Tibial nerve (tissue), 4 donors: ENCODE results near the gene EPB41L4A. TPM values are rescaled to one million over a fixed set of nuclear protein-coding genes. Genes with fewer than 3 reads are reported as not detected.

Source experiments
- DNase-seq, 2 donors: peaks; one replicate each; pipeline ENCODE4 v3.0.0-alpha.2; 2019; ENCODE audit warnings: low spot score in 2 of 2
- H3K27ac ChIP-seq, 4 donors: fragments of 200-600 bp; sonication (generic) in 3 of 4; one replicate each; pipeline ENCODE4 v1.5.1; 2017 to 2019; ENCODE audit warnings: mild to moderate bottlenecking in 1 of 4
- H3K27me3 ChIP-seq, 2 donors: fragments of 200-600 bp; sonication (generic) in 1 of 2; one replicate each; pipeline versions ENCODE4 v1.5.1 to v1.6.0; 2017 to 2019
- H3K36me3 ChIP-seq, 3 donors: fragments of 200-600 bp; sonication (generic); one replicate each; pipeline ENCODE4 v1.5.1; 2018 to 2019
- H3K4me1 ChIP-seq, 4 donors: fragments of 200-600 bp; sonication (generic) in 3 of 4; one replicate each; pipeline ENCODE4 v1.5.1; 2017 to 2019
- H3K4me3 ChIP-seq, 4 donors: fragments of 200-600 bp; sonication (generic) in 3 of 4; one replicate each; pipeline ENCODE4 v1.5.1; 2017 to 2019; ENCODE audit warnings: mild to moderate bottlenecking in 1 of 4, moderate library complexity in 1 of 4
- H3K9me3 ChIP-seq, 4 donors: fragments of 200-600 bp; sonication (generic) in 3 of 4; one replicate each; pipeline ENCODE4 v1.5.1; 2017 to 2019
- CTCF ChIP-seq, 5 experiments: fragments of 200-600 bp in 3 of 5; fragments of 450-650 bp in 2 of 5; sonication (generic) in 3 of 5; IDR thresholded peaks; one replicate each; pipeline ENCODE4 v1.5.1; 2016 to 2019; ENCODE audit warnings: antibody characterized with exemption in 5 of 5, mild to moderate bottlenecking in 3 of 5, moderate library complexity in 2 of 5
- EP300 ChIP-seq, 2 donors: sonication (generic); formaldehyde crosslinking; IDR thresholded peaks; one replicate each; pipeline ENCODE4 v1.6.1; 2017; ENCODE audit warnings: antibody characterized with exemption in 2 of 2, mild to moderate bottlenecking in 1 of 2
- POLR2A ChIP-seq, 2 donors: fragments of 450-650 bp; IDR thresholded peaks; one replicate each; pipeline ENCODE4 v1.6.1; 2017; ENCODE audit warnings: antibody characterized with exemption in 2 of 2, mild to moderate bottlenecking in 2 of 2, moderate library complexity in 2 of 2
- WGBS, 2 donors: methylation state at CpG; one replicate each; pipeline ENCODE4 v1.1.5; 2018; 5-methylcytosine and 5-hydroxymethylcytosine counted together
- total RNA-seq, 4 donors: library from RNA; depleted of rRNA; stranded (reverse); fragments of >200 nt; gene quantifications; one replicate each; pipeline ENCODE4 v1.1.0, GENCODE V29; 2016

The EPB41L4A gene
- total RNA-seq, 4 donors from 2014 or later = 10.6 to 38.1 (median 14.4) TPM

GRCh38 chr5:112323166-112323565, 95.9 kb downstream of the EPB41L4A start:
- H3K36me3 ChIP-seq = no peaks in the 10 kb centered on the region
- H3K4me1 ChIP-seq = no peaks in the 10 kb centered on the region
- no peak overlapping the region for H3K27ac ChIP-seq
- no peak overlapping the region for H3K4me3 ChIP-seq
- no peak for DNase-seq
- H3K9me3 ChIP-seq = no peaks in the 10 kb centered on the region
- TF ChIP-seq POLR2A (IDR thresholded peaks at IDR 0.05) = no peak
- no peak for TF ChIP-seq EP300 (IDR thresholded peaks at IDR 0.05)
- TF ChIP-seq CTCF (IDR thresholded peaks at IDR 0.05) = no peak
- no peaks in the 10 kb centered on the region for H3K27me3 ChIP-seq

- DNase-seq = no peak
These were observed 98.7 kb downstream of the EPB41L4A start for GRCh38 chr5:112320408-112320807.

GRCh38 chr5:112318346-112318745, 100.7 kb downstream of the EPB41L4A start:
- Histone ChIP-seq H3K27ac (no peak overlapping the region), H3K9me3 (no peaks in the 10 kb centered on the region), H3K36me3 (no peaks in the 10 kb centered on the region), H3K27me3 (no peaks in the 10 kb centered on the region), H3K4me3 (no peak overlapping the region), H3K4me1 (no peaks in the 10 kb centered on the region)
- no peak for DNase-seq
- 37 to 41% methylated on average over 2 of the region's 2 CpGs for WGBS, 2 donors
- TF ChIP-seq CTCF (IDR thresholded peaks at IDR 0.05) (no peak), POLR2A (IDR thresholded peaks at IDR 0.05) (no peak), EP300 (IDR thresholded peaks at IDR 0.05) (no peak)

More at GRCh38 chr5:112320408-112320807, 98.7 kb downstream of the EPB41L4A start:
- Histone ChIP-seq H3K27me3 (no peaks in the 10 kb centered on the region), H3K9me3 (no peaks in the 10 kb centered on the region), H3K4me1 (no peaks in the 10 kb centered on the region), H3K27ac (no peak overlapping the region), H3K36me3 (no peaks in the 10 kb centered on the region), H3K4me3 (no peak overlapping the region)
- 49 to 62% methylated on average over 3 of the region's 3 CpGs for WGBS, 2 donors
- no peak for TF ChIP-seq EP300 (IDR thresholded peaks at IDR 0.05)
- TF ChIP-seq CTCF (IDR thresholded peaks at IDR 0.05) = no peak
- TF ChIP-seq POLR2A (IDR thresholded peaks at IDR 0.05) = no peak

GRCh38 chr5:112317866-112318265, 101.2 kb downstream of the EPB41L4A start:
- Histone ChIP-seq H3K27me3 (no peaks in the 10 kb centered on the region), H3K36me3 (no peaks in the 10 kb centered on the region), H3K4me3 (no peak overlapping the region), H3K9me3 (no peaks in the 10 kb centered on the region), H3K4me1 (peaks cover 0 to 3% (median 0%) of the 10 kb centered on the region in 4 donors), H3K27ac (no peak overlapping the region)
- no peak for TF ChIP-seq CTCF (IDR thresholded peaks at IDR 0.05)
- no peak for TF ChIP-seq EP300 (IDR thresholded peaks at IDR 0.05)
- no peak for TF ChIP-seq POLR2A (IDR thresholded peaks at IDR 0.05)
- DNase-seq = no peak
- 92 to 97% methylated on average over 1 of the region's 1 CpG for WGBS, 2 donors

- Histone ChIP-seq H3K9me3 (no peaks in the 10 kb centered on the region), H3K4me1 (peaks cover 0 to 8% (median 0%) of the 10 kb centered on the region in 4 donors), H3K36me3 (no peaks in the 10 kb centered on the region), H3K4me3 (no peak overlapping the region), H3K27ac (no peak overlapping the region), H3K27me3 (no peaks in the 10 kb centered on the region)
- no peak for DNase-seq
- WGBS, 2 donors = 86 to 89% methylated on average over 2 of the region's 2 CpGs
- TF ChIP-seq POLR2A (IDR thresholded peaks at IDR 0.05) (no peak), CTCF (IDR thresholded peaks at IDR 0.05) (no peak), EP300 (IDR thresholded peaks at IDR 0.05) (no peak)
These were observed 102.3 kb downstream of the EPB41L4A start for GRCh38 chr5:112316731-112317130.
